CD4-positive, alpha-beta T cell treated with Interleukin-6 for 4 hours (primary cell): ENCODE results near the gene MCTP2.
"Not testable (repeated sequence)": the region's sequence is repeated elsewhere in the genome, so short reads cannot be mapped to it uniquely, and the experiment has no call there.

Experiments used
- DNase-seq: peaks from one replicate; pipeline ENCODE4 v3.0.0-alpha.2; 2020; ENCODE audit warnings: mixed read lengths

MCTP2 gene

GRCh38 chr15:94477913-94478553 lies 246.7 kb downstream of the MCTP2 start:
- no peak for DNase-seq

DNA sequence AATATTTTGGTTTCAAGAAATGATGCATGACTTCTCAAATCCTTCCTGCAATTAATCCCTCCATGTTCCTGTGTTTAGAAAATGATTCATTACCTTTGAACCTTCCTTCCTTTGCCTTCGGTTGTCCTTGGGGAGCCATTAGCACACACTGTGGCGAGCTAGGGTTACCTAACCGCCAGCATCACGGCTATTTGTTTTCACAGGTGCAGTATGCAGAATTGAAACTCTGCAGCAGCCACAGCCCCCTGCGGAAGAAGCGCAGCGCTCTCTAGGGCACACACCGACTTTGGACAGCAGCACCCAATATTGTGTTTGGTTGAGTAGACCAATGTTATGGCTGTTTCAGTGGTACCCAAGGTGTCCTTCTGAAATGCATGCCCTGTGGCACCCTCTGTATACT lies 247.4 kb downstream of the MCTP2 start:
- DNase-seq: no peak

GRCh38 chr15:94480289-94480834 lies 249.0 kb downstream of the MCTP2 start:
- no peak for DNase-seq

GRCh38 chr15:94485148-94485719 lies 253.9 kb downstream of the MCTP2 start:
- DNase-seq: no peak

DNA sequence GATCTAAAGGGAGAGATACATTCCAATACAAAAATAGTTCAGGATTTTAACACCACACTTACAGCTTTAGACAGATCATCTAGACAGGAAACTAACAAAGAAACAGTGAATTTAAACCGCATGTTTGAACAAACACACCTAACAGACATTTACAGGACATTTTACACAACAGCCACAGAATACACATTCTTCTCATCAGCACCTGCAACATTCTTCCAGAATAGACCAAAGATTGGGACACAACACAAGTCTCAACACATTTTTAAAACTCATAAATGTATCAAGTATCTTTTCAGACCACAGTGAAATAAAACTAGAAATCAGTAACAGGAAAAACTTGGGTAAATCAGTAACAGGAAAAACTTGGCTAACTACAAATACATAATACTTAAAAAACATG lies 256.3 kb downstream of the MCTP2 start:
- no peak for DNase-seq

GRCh38 chr15:94493176-94493575 lies 261.8 kb downstream of the MCTP2 start:
- DNase-seq: no peak

- not testable (repeated sequence) for DNase-seq
These were observed 262.2 kb downstream of the MCTP2 start for GRCh38 chr15:94493586-94493985.

- DNase-seq: no peak
These were observed 263.4 kb downstream of the MCTP2 start for GRCh38 chr15:94494732-94495131.

GRCh38 chr15:94503293-94503692 lies 271.9 kb downstream of the MCTP2 start:
- DNase-seq: no peak

DNA sequence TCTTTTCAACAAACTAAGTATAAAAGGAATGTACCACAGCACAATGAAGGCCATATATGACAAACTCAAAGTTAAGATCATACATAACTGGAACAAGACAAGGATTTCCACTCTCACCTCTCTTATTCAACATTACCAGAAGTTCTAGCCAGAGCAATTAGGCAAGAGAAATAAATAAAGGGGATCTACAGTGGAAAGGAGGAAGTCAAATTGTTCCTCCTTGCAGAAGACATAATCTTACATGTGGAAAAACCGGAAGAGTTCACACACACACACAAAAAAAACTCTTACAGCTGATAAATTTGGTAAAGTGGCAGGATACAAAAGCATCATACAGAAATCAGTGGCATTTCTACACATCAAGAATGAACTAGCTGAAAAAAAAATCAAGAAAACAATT lies 277.9 kb downstream of the MCTP2 start:
- DNase-seq: no peak

- no peak for DNase-seq
These were observed 290.8 kb downstream of the MCTP2 start for GRCh38 chr15:94522125-94522524.

GRCh38 chr15:94523873-94524272 lies 292.5 kb downstream of the MCTP2 start:
- no peak for DNase-seq

GRCh38 chr15:94524565-94524964 lies 293.2 kb downstream of the MCTP2 start:
- no peak for DNase-seq

DNA sequence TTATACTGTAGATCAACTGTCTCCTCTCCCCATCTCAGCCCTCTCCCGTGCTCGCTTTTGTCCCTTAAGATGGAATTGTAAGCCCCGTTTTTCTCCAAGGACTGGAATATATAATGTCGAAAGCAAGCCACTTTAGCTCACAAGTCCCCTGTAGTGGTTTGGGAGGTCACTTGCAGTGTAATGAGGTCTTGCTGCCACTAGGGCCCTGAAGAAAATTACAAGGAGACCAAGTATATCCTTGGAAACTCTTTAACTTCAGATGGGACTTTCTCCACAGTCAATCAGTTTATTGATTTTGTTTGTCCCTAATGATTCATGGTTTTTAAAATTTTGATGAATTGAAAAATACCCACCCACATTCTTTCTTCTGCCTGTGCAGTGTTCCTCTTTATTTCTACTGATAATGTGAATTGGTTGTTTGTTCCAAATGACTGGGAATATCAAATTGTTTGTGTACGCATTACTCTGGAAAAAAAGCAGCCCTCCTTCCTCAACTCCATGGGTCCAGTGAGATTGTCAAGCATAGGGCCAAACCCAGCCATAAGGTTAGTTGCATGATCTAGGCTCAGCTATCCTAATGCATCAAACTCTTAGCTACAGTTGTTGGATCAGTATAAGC lies 294.8 kb downstream of the MCTP2 start:
- DNase-seq: no peak

DNA sequence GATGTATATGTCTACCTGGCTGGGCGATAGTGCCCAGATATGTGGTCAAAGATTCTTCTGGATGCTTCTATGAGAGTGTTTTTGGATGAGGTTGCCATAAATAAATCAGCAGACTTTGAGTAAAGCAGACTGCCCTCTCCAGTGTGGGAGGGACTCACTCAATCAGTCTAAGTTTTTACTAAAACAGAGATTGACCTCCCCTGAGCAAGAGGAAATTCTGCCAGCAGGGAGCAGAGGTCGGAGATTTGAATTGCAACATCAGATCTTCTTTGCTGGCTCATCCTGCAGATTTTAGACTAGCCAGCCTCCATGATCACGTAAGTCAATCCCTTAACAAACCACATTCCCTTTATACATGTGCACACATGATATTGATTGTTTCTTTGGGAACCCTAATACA lies 300.9 kb downstream of the MCTP2 start:
- DNase-seq: no peak
